Measurements from ENCODE around the gene PMFBP1.

DNA sequence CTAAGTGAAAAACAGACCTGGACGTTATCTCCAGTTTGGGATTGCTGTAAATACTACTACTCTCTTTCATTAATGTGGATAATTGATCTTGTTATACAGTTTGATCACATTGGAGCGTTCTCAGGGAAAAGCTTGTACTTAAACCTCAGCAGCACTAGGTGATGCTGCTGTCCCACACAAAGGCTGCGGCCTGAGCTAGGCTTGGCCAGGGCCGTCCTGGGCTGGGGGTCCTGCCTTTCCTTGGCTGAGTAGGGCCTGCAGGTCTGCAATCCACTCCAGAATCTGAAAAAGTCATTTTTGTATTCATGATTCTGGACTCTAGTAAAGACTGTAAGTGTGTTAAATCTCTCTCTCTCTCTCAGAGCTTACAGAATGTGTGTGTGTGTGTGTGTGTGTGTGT is 23.7 kb upstream of the PMFBP1 start:
- TF ChIP-seq POLR2A (IDR thresholded peaks at IDR 0.05; ENCODE audit: low read length), result no peak
- TF ChIP-seq GATA1 (IDR thresholded peaks at IDR 0.05; ENCODE audit: low read depth, low read length), result no peak

All from erythroblast (primary cell).